ENCODE data around the gene ITPR2.

The ITPR2 gene

DNA sequence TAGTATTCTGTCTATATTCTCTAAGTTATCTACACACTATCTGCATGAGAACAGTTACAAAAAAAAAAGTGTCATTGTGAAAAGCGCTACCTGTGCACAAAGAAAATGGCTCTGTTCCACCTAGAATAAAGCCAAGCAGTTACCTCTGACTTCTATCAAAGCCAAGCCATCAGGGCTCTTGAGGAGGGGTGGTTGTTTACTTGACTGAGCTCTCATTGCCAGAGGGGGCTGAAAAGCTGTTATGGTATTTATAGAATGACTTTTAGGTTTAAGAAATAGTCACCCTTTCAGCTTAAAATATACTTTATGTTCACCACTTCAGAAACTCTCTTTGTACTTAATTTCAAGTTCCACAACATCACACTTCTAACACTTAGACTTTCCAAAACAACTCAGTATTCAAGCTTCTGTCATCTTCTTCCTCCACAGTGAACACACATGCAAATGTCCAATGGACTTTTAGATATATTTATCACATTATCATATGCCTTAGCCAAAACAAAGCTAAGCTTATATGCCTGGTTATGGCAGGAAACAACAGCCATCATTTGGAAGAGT lies 7.5 kb downstream of the ITPR2 start:
- no peak for DNase-seq (ENCODE audit: low read depth in 2 of 3, low spot score in 2 of 3)

DNA sequence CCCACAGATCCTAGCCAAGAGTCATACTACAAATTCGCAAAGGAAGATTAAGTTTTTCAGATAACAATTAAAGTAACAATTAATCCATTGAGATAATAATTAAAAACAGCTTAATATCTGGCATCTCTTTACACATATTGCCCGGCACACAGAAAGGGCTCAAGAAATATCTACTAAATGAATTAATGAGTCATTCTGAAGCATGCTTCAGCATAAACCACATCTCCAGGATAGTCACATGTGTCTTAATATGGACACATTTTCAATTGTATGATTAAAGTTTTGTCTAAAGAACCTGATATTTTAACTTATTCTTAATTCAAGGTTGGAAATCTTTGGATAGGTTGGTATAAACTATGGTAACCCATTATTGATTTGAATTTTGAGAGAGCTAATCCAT lies 9.6 kb downstream of the ITPR2 start:
- no peak for DNase-seq (ENCODE audit: low read depth in 2 of 3, low spot score in 2 of 3)

DNA sequence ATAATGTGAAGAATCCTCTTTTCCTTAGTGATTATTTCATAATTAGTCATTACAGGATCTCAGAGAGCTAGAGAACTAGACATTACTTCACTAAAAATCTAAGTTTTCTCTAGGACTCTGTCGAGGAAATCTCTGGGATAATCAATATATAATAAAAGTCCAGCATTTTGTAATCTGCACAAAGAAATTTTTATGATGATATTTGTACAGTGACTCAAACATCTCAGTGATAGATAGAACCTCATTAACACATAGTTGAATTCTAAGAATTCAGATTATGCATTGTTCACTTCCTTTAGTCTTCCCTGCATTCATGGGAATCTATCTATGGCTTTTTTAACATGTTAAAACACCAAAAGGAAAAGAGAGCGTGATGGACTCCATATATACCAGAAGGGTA lies 11.0 kb downstream of the ITPR2 start:
- DNase-seq (ENCODE audit: low read depth in 2 of 3, low spot score in 2 of 3) = no peak

DNA sequence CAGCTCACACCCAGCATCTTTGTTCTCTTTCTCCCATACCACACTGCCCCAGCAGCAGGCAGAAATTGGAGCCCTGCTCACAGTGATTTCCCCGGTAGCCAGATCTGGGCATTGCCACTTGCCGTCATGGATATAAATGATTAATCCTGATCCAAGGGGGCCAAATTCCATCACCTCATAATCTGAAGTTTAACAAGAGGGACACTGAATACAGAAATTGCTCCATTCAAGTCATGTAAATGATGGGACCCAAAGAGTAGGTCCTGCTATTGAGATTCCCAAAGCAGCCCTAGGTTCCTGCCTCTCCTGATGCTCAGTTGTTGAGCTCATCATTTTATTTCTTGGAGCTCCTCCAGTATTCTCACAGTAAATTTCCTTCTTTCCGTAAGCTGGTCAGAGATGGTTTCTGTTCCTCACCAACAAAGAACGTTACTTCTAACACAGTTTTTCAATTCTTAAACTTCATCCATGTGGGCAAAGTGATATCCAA lies 11.7 kb downstream of the ITPR2 start:
- no peak for DNase-seq (ENCODE audit: low read depth in 2 of 3, low spot score in 2 of 3)

DNA sequence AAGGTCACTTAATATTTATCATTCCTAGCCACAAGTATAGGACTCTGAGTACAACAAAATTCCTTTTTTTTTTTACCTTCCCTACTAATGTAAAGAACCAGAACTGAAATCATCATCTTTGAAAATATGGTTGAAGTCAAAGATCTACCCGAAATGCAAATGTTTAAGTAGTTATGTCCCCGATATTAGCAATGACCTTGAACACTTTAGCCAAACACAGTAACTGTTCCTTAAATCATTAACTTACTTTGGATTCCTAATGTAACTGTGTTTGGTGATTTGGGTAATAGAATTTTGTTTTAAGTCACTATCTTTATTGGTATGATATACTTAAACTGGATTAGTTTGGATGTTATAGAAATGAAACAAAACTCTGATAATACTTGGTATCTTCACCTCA lies 14.4 kb downstream of the ITPR2 start:
- no peak for DNase-seq (ENCODE audit: low read depth in 2 of 3, low spot score in 2 of 3)

DNA sequence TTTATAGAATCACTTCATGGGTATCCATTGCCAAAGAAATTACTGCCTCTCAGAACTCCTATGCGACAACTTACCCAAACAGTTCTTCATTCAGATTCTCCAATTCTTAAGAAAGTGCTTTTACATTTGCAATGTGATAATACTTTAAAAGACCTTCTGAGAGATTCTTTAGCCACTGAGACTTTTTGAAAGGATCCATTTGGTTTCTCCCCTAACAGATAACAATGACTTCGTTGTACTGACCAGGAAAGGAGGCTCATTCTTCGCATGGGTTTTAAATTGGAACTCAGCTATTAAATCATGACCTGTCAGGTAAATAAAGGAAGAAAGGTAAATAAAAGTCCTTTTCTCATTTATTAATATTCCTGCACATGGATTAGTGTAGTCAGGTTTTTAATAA lies 14.8 kb downstream of the ITPR2 start:
- no peak for DNase-seq (ENCODE audit: low read depth in 2 of 3, low spot score in 2 of 3)

DNA sequence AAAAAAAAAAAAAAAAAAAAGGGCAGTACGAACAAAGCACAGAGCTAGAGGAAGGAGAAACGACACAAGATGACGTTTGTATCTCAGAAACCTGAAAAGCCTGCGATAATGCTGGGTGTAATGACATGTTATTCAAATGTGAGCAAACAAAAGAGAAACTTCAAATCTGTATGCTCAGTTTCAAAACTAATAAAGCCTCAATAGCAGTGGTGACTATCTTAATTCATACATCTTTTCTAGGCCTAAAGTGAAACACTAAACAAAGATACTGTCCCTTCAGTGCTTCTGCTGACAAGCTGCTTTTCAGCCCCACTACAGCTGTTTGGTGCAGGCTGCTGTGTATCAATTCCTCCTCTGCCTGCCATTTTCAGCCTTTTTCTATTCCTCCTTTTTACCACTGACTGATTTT lies 15.8 kb downstream of the ITPR2 start:
- DNase-seq (ENCODE audit: low read depth in 2 of 3, low spot score in 2 of 3) = no peak

DNA sequence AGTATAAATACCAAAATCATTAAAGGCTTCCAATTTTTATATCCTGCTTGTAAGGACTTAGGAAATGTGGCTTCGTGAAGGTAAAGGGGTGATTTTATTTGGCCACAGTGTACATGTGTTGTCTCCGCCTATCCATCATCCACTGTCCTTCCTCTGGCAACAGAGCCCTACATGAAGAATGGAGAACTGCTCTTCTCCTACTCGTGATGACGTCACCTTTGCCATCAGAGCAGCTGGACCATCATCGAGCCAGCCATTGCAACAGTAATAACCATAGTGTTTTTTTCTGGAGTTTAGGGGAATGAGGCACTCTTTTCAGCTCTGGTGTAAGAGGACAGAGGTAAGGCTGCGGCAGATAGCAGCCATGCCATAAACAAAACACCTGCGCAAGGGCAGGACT lies 19.2 kb downstream of the ITPR2 start:
- no peak for DNase-seq (ENCODE audit: low read depth in 2 of 3, low spot score in 2 of 3)

DNA sequence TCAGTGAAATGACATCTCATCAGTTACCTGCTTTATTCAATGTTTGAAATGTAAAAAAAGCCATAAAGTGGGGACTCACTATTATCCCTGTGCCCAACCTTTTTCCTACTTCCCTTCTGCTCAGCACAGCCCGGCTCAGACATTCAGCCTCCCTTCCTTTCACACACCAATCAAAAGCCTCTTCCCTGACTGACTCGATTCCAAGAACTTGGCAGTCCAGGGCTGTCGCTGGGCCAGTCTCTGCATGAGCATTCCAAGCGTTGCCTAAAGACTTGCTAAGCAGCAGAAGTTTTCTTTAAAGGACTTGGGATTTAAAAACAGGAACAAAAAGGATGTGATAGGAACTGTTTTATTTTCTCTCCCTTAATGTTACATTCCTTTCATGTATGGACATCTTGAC lies 22.7 kb downstream of the ITPR2 start:
- no peak for DNase-seq (ENCODE audit: low read depth in 2 of 3, low spot score in 2 of 3)

DNA sequence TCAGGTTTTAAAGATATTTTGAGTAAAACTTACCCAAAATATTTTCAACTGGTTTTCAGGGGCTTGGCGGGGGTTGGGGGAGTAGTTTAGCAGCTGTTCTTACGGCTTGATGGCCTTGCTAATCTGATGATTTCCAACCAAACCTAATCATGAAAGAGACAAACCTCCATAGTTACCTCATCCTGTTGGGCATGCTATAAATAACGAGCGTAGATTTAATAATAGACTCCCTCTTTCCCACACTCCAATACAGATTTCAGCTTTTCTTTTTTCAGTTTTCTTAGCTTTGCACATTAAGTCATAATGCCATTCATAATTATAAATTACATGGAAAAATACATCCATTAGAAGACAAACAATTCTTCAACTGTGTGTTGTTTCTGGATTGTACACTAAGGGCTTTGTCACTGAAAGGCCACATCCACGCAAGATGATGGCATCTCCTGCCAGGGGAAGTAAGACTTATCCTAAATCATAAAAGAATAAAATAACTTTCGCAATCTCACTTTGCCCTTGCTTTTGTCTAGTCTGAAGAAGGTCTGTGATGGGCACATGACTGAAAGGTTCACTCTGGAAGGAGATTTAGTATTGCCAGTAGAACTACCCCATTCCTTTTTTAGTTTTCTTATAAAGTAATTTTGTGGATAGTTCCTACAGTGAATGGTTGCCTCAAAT lies 23.2 kb downstream of the ITPR2 start:
- no peak for DNase-seq (ENCODE audit: low read depth in 2 of 3, low spot score in 2 of 3)

DNA sequence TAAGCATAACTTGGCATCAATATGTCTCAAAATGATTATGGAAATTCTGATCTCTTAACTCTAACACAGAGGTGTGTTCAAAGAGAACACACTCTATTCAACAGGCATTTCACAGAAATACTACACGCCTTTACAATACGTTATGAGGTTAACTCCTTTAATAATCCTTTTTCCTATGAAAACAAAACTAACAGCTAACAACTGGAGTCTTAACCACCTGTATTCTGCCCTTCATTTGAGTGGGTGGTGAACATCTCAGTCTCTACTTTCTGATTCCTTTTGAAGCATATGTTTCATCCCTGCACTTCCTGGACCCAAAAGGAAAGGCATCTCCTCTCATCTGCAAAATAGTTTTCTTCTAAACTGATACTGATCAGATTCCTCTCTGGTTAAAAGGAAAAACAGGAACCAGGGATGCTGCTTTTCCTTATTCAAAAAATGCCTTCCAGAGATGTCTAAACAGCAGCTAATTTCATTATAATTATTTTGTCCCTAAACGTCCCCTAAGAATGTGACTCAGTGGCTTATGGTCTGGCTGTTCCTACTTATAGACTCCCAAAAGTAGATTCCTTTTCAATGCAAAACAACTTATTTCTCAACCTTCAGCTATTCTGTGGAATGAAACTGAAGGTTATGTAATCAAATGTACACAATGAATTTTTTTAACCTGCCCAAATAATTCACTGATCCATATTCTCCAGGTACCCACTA lies 24.1 kb downstream of the ITPR2 start:
- no peak for DNase-seq (ENCODE audit: low read depth in 2 of 3, low spot score in 2 of 3)

DNA sequence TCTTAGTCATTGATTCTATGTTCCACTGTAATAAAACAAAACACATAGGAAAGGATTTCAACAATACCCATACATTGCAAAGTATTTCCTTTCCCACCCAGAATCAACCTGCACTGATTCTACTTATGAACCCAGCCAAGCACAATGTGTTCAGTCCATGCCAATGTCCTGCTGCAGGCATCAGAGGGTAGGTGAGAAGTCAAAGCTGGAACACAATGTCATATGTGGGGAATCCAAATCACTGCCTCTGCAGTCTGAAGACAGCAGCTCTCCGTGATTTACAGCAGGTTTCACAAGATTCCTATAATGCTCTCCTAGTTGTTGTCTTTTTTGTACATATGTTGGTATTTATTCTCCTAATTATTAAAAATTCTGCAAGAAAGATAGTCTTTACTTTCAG lies 25.7 kb downstream of the ITPR2 start:
- DNase-seq (ENCODE audit: low read depth in 2 of 3, low spot score in 2 of 3) = no peak

DNA sequence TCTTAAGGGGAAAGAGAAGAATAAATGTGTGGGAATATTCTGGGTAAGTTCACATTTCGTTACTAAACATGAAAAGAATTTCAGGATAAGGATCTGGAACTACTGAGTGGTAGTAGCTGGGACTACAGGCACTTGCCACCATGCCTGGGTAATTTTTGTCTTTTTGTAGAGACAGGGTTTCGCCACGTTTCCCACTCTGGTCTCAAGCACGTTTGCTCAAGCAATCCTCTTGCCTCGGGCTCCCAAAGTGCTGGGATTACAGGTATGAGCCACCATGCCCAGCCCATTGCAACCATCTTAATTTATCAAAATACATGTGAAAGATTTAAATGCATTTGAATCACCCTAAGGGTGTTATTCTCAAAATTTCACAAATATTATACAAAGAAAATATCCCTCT lies 26.4 kb downstream of the ITPR2 start:
- DNase-seq (ENCODE audit: low read depth in 2 of 3, low spot score in 2 of 3) = no peak

DNA sequence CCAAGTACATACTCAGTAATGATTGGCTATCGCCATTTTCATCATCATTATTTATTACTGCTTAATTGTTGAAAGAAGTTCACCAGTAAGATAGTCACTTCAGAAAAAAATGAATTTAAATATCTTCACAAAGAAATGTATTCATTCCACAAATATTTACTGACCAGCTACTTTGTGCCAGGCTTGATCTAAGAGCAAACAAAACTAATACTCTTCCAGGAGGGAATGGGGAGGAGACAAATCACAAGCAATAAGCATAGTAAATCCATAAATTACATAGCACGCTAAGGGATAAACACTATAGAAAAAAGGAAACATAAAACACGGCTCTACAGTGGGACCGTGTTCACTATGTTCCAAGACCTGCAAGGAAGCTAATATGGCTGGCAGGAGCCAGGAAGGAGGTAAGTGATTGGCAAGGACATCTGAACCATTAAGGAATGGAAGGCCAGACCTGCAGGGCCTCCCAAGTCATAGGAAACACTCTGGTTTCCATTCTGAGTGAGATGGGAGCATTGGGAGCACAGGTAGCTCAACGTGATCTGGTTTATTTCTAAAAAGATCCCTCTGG lies 27.5 kb downstream of the ITPR2 start:
- no peak for DNase-seq (ENCODE audit: low read depth in 2 of 3, low spot score in 2 of 3)

DNA sequence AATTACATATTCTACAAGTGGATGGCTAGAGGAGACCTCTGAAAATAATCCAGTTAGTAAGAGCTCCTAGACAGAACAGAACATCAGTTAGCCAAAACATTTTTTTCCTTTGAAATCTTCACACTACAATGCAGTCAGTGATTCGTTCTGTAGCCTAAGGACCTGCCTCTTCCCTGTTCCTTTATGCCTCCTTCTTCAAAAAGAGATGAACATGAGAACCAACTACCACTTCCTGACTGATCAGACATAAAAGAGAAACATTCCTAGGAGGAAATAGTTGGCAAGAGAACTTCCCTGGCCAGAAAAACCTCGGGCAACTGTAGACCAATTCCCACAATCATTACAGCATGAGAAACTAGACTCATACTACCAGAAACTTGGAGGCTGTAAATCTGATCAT lies 29.4 kb downstream of the ITPR2 start:
- DNase-seq (ENCODE audit: low read depth in 2 of 3, low spot score in 2 of 3) = no peak

DNA sequence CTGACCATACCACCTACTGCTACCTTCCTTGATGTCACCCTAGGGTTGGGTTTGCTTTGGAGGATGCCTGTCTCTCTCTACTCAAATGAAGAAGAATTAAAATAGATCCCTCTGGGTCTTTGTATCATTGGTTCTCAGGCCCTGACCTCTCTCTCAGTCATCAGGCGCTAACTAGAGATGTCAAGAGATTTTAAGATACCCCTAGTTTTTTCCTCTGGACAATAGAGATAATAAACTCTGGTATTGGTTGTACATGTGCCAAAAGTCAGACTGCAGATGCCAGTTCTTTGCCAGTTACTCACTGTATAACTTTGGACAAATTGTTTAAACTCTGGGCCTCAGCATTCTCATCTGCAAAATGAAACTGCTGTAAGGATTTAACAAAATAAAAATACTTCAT lies 31.5 kb downstream of the ITPR2 start:
- no peak for DNase-seq (ENCODE audit: low read depth in 2 of 3, low spot score in 2 of 3)

DNA sequence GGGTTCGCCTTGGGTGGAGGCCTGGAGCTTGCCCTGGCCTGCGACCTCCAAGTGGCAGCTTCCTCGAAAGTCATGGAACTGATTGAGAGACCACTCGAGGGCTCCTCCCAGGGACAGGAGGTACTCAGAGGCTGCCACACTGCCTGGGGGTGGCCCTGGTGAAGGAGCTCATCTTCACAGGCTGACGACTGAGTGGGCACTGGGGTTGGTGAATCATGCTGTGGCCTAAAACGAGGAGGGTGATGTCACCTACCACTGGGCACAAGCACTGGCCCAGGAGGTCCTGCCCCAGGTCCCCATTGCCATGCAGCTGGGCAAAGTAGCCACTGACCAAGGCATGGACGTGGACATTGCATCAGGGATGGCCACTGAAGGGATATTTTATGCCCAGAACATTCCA lies 32.1 kb downstream of the ITPR2 start:
- no peak for DNase-seq (ENCODE audit: low read depth in 2 of 3, low spot score in 2 of 3)

DNA sequence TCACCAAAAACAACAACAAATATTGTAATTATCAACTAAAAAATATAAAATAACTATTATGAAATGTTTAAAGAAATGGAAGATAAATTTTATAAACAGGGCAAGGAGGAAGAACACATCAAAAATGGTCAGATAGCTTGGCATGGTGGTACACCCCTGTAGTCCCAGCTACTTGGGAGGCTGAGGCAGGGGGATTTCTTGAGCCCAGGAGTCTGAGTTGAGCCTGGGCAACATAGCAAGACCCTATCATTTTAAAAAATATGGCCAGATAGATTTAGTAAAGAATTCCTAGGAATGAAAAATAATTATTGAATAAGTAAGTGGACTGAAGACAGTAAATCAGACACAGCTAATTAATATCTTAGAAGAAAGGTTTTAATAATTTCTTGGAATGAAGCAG lies 32.6 kb downstream of the ITPR2 start:
- DNase-seq (ENCODE audit: low read depth in 2 of 3, low spot score in 2 of 3) = no peak

DNA sequence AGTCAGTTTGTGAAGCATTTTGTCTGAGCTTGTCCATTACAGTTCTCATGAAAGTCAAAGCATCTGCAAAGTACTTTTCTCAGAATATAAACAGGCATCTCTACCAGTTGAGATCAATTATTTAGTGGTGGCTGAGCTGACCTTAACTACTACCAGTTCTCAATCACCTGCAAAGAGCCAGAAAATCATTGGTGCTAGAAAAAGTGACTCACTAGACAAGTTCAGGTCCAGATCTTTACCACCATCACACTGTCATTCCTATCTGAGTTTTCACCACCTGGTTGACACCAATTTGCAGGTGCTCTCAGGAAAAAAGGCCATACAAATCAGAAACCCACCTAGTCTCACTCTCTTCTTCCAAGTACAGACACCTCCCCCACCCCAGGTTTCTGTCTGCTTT lies 33.3 kb downstream of the ITPR2 start:
- DNase-seq (ENCODE audit: low read depth in 2 of 3, low spot score in 2 of 3) = no peak

DNA sequence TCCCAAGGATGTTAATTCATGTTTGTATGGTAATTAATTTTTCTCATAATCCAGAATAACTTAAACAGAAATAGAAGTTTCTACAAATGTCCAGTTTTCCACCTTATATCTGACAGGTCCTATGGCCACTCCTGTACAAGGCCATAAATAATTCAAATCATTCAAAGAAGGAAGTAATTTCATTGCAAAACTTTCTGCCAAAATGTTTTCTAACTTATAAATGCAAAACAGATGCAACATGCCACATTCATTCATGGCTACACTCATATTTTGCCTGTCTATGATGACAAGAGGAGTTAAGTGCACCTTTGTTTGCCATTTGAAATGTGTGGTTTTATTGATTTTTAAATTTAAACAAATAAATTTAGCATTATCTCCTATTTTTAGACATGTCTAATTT lies 34.4 kb downstream of the ITPR2 start:
- DNase-seq (ENCODE audit: low read depth in 2 of 3, low spot score in 2 of 3) = no peak

DNA sequence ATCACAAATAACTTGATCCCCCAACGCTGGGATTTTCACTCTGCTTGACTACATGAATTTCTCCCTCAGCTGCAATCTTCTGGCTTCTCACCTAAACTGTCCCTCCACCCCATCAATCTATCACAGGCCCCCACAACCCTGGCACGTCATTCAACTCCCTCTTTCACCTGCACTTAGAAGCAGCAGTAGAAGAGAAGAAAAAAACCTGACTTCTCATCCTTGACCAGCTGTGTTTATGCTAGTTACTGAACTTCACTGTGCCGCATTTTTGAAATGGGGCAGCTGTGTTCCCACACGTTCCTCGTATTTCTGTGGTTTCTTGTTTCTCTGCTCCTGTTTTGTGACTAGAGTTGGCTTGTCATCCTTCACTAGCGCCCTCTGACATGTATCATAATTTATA lies 35.0 kb downstream of the ITPR2 start:
- DNase-seq (ENCODE audit: low read depth in 2 of 3, low spot score in 2 of 3) = no peak

DNA sequence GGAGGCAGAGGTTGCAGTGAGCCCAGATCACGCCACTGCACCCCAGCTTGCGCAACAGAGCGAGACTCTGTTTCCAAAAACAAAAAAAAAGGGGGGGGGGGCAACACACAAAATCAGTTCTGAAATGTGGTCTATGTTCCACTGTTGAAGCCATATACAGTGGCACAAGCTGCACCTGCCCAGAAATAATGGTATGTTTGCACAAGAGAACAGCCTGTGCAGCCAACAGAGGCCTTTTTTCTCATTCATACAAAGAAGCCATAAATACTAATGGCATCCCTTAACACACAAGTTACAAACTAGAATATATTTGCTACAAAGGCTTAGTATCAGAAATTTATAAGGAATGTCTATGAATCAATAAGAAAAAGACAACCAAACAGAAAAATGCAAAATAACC lies 37.1 kb downstream of the ITPR2 start:
- no peak for DNase-seq (ENCODE audit: low read depth in 2 of 3, low spot score in 2 of 3)
